ENCODE data around the gene TENT4B.

TENT4B gene

DNA sequence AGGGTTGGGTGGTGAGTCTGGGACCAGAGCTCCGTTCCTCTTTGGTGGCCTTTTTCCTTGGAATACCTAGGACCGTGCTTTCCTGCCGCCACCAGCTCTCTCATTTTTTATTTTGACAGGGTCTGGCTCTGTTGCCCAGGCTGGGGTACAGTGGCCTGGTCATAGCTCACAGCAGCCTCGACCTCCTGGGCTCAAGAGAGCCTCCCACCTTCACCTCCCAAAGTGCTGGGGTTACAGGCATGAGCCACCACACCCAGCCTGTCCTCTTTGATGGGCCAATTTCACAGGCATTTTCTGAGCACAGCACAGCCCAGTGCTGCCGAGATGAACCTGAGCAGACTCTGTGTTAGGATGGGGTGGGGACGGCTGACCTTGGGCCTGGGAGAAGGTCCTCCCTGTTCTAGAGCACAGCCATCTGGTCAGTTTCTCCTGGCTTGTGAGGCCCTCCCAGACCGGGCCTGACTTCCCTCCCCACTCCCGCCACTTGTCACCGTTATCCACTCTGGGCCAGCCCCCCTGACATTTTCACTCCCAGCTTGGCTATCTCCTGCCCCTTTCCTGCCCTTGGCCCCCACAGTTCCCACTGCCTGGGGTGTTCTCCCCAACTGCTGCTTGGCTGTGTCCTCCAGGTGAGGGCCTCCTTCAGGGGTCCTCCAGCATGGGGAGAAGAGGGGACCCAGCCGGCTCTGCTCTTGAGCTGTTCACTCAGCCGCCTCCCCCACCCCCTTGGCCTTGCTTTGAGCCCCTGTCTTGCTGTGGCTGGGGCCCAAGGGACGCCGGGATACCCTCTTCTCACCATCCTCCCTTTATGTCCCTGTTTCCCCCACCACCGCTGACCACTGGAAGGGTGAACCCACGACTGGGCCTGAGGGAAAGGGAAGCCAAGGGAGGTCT, 118.3 kb downstream of the TENT4B start:
- no peak for ATAC-seq (replicated peaks)
- peaks cover 12% of the 10 kb centered on the region for H3K36me3 Mint-ChIP-seq (ENCODE audit: insufficient read depth)
- no peaks in the 10 kb centered on the region for H3K27me3 Mint-ChIP-seq
- H3K27ac Mint-ChIP-seq, result peak overlapping the region; percentile 95 to 98
- H3K4me1 Mint-ChIP-seq (ENCODE audit: low read depth in 2 of 2), result peaks cover 83 to 84% of the 10 kb centered on the region in 2 donors
- DNase-seq, result no peak
- H3K4me3 Mint-ChIP-seq, result peak overlapping the region; percentile 90 to 96
- H3K9me3 Mint-ChIP-seq, result no peaks in the 10 kb centered on the region

DNA sequence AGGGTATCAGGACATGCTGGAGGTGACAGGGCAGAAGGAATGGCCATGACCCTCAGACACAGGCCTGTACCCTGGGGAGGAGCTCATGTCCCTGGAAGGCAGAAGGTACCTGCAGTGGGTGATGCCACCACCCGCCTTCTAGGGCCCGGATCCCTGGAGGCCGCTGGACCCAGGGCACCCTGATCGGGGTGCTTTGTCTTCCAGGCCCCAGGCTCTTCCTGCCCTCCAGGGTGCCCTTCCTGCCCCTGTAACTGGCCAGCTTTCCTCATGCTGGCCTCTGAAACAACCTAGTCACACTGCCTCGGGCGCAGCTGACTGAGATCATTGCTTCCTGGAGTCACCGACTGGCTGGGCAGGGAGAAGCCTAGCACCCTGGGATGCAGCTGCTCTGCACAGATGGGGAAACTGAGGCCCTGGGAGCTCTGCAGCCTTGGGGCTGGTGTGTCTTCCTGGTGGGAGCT, 119.0 kb downstream of the TENT4B start:
- peaks cover 10% of the 10 kb centered on the region for H3K36me3 Mint-ChIP-seq (ENCODE audit: insufficient read depth)
- peaks cover 85 to 86% of the 10 kb centered on the region in 2 donors for H3K4me1 Mint-ChIP-seq (ENCODE audit: low read depth in 2 of 2)
- DNase-seq (no peak), ATAC-seq (replicated peaks) (no peak)
- H3K27me3 Mint-ChIP-seq, result no peaks in the 10 kb centered on the region
- no peaks in the 10 kb centered on the region for H3K9me3 Mint-ChIP-seq
- H3K4me3 Mint-ChIP-seq, result peak overlapping the region; percentile 90 to 96
- peak overlapping the region; percentile 95 to 98 for H3K27ac Mint-ChIP-seq

DNA sequence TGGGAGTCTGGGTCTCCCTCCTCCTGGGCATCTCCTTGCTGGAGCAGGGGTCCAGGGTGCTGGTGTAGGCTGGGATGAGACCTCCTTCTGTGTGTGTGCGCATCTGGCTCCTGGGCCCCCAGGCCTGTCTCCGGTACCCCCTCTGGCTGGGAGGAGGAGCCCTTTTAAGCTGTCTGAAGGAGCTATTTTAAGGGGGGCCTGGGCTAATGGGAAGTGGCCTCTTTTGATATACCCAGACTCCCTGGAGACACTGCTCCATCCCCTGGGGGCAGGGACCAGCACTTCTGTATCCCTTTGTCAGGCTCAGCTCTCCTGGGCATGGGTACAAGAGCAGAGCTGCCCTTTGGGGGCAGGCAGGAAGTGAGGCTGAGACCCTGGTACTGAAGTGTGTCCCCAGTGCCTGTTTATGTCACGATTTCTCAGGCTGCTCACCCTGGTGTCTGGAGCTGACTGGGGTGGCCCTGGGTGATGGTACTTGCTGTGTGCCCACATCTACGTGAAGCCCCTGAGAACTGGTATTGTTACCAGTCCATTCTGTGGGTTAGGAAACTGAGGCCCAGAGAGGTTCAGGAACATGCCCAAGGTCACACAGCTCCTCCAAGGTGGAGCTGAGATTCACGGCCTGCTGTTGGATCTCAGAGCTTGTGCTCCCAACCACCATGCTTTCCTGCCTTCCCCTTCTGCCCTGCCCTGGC, 119.7 kb downstream of the TENT4B start:
- peak overlapping the region; percentile 90 to 96 for H3K4me3 Mint-ChIP-seq
- H3K27me3 Mint-ChIP-seq, result no peaks in the 10 kb centered on the region
- H3K9me3 Mint-ChIP-seq, result no peaks in the 10 kb centered on the region
- peaks cover 16% of the 10 kb centered on the region for H3K36me3 Mint-ChIP-seq (ENCODE audit: insufficient read depth)
- peaks cover 86 to 88% of the 10 kb centered on the region in 2 donors for H3K4me1 Mint-ChIP-seq (ENCODE audit: low read depth in 2 of 2)
- H3K27ac Mint-ChIP-seq, result peak overlapping the region; percentile 95 to 98
- ATAC-seq (replicated peaks) (no peak), DNase-seq (no peak)

DNA sequence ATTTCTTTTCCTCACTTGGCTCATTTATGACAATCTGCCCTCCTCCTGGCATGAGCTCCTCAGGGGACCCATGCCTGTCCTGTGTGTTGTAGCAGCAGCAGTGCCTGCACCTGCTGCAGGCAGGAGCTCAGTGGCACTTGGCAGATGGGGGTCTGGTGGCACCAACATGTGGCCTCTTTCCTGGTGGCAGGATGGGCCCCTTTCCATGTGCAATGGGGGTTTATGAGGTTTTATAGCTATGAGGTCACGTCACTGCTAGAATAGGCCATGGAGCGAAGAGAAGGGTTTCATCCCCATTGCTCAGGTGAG, 120.2 kb downstream of the TENT4B start:
- peak overlapping the region; percentile 95 to 98 for H3K27ac Mint-ChIP-seq
- DNase-seq, result no peak
- ATAC-seq (replicated peaks), result no peak
- H3K27me3 Mint-ChIP-seq, result no peaks in the 10 kb centered on the region
- no peaks in the 10 kb centered on the region for H3K9me3 Mint-ChIP-seq
- H3K4me3 Mint-ChIP-seq, result peak overlapping the region; percentile 90 to 96
- H3K4me1 Mint-ChIP-seq (ENCODE audit: low read depth in 2 of 2), result peaks cover 87 to 89% of the 10 kb centered on the region in 2 donors
- H3K36me3 Mint-ChIP-seq (ENCODE audit: insufficient read depth), result peaks cover 21% of the 10 kb centered on the region

DNA sequence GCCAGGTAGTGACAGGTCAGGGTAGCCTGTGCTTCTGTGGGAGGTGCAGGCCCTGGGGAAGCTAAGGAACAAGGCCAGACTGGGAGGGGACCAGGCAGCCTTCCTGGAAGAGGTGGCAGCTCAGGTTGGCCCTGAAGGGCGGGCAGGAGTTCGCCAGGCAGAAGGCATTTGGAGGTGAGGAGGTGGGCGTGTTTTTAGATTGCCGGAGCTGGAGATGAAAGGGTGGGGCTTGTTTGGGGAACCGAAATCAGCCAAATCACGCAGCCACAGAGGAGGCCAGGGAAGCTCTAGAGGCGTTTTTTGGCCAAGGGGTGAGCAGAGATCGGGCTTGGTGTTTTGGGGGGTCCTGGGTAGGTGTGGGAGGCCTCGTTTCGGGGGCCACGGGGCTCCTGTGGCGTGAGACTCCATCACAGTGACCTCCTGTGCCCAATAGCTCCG, 120.8 kb downstream of the TENT4B start:
- peak; percentile 35 for ATAC-seq (replicated peaks)
- Mint-ChIP-seq H3K36me3 (ENCODE audit: insufficient read depth) (peaks cover 23% of the 10 kb centered on the region), H3K4me3 (peak overlapping the region; percentile 90 to 96), H3K27me3 (no peaks in the 10 kb centered on the region), H3K9me3 (no peaks in the 10 kb centered on the region), H3K27ac (peak overlapping the region; percentile 95 to 98), H3K4me1 (ENCODE audit: low read depth in 2 of 2) (peaks cover 87 to 89% of the 10 kb centered on the region in 2 donors)
- peak in 2 of 3 experiments; percentile 14 to 20 for DNase-seq

DNA sequence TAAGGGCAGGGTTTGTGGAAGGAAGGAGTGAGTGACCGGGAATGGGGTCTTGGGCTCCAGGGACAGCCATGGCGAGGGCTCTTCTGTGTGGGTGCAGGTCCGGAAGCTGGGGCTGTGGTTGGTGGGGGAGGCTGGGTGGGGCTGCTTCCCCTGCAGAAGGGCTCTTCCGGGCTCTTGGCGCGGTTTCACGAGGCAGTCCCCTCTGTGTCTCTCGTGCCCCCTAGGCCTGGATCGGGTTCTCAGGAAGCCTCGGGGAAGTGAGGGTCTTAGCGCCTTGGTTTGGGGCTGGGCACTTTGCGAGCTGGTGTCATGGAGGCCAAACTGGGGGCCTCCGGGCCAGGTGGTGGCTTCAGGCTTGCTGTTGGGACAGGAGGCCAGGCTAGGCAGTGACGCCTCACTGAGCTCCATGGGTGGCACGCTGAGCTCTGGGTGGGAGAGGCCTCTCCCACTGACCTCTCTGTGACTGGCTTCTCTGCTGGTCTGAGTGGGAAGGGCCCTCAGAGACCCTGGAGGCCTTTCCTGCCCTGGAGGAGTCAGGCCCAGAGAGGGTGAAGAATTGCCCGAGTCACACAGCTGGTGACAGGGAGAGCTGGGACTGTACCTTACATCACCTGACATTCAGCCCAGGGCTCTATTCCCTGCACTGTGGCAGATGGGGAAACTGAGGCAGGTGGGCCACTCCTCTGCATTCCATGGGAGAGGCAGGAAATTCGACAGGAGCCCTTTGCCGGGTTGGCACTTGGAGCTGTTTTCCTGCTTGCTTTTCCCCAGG, 121.4 kb downstream of the TENT4B start:
- ATAC-seq (replicated peaks), result peak; percentile 75
- H3K36me3 Mint-ChIP-seq (ENCODE audit: insufficient read depth), result peaks cover 25% of the 10 kb centered on the region
- H3K4me1 Mint-ChIP-seq (ENCODE audit: low read depth in 2 of 2), result peaks cover 87 to 89% of the 10 kb centered on the region in 2 donors
- peak overlapping the region; percentile 90 to 96 for H3K4me3 Mint-ChIP-seq
- no peaks in the 10 kb centered on the region for H3K27me3 Mint-ChIP-seq
- no peaks in the 10 kb centered on the region for H3K9me3 Mint-ChIP-seq
- DNase-seq, result peak; percentile 37 to 51 (median 38)
- peak overlapping the region; percentile 95 to 98 for H3K27ac Mint-ChIP-seq

DNA sequence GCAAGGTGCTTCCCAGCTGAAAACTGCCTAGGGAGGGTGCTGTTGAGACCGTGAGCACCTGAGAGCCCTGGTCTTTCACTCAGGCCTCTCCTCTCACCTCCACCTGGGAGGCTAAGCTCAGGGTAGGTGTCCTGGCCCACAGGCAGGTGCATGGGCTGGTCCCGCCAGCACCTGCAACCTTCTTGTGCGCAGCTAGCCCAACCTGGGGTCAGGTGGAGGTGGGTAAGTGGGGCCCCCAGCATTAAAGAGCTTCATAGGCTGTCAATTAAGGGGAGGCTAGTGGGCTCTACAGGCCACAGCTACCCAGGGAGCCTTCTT, 122.0 kb downstream of the TENT4B start:
- H3K4me1 Mint-ChIP-seq (ENCODE audit: low read depth in 2 of 2), result peaks cover 87 to 89% of the 10 kb centered on the region in 2 donors
- peak overlapping the region; percentile 90 to 96 for H3K4me3 Mint-ChIP-seq
- H3K36me3 Mint-ChIP-seq (ENCODE audit: insufficient read depth), result peaks cover 25% of the 10 kb centered on the region

DNA sequence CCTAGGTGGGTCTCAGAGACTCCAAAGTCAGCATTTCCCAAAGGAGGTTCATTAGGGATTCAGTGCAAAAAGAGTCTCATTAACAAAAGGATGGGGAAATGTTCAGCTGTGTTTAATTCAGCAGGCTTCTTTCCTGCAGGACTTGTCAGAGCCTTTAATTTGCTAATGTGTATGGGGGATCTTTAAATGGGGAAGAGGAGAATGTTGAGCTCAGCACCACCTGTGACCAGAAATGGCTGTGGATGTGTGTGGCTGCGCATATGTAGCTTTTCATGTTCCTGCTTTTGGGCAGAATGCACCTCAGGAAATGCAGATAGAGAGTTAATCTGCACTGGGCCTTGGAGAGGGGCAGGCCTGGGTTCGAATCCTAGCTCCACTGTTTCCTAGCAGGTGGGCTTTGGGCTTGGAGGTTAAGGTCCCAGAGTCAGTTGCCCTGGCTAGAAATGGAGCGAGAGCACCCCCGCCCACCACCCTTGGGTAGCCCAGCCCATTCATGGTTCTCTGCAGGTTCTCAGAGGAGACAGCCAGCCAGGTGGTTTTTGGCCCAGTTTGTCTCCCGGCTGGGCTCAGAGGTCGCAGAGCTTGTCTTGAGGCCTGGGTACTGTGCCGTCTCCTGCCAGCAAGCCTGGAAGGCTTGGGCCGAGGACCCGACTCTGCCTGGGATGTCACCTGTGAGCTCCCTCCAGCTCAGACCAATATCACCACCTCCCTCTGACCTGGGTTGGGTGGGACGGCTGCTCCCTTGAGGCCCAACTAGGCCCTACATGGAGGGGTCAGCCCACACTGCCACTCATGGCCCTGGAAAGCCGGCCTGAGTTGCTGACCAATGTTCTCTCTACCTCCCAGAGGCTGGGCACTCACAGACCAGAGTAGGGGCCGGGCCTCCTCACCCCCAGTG, 122.6 kb downstream of the TENT4B start:
- DNase-seq (no peak), ATAC-seq (replicated peaks) (no peak)
- H3K36me3 Mint-ChIP-seq (ENCODE audit: insufficient read depth), result peaks cover 25% of the 10 kb centered on the region
- H3K9me3 Mint-ChIP-seq, result no peaks in the 10 kb centered on the region
- no peaks in the 10 kb centered on the region for H3K27me3 Mint-ChIP-seq
- H3K4me3 Mint-ChIP-seq, result peak overlapping the region; percentile 90 to 96
- H3K4me1 Mint-ChIP-seq (ENCODE audit: low read depth in 2 of 2), result peaks cover 89% of the 10 kb centered on the region in 2 donors
- peak overlapping the region; percentile 95 to 98 for H3K27ac Mint-ChIP-seq

More for the DNA sequence above, 122.0 kb downstream of the TENT4B start:
- DNase-seq (no peak), ATAC-seq (replicated peaks) (no peak)
- peak overlapping the region; percentile 95 to 98 for H3K27ac Mint-ChIP-seq
- no peaks in the 10 kb centered on the region for H3K27me3 Mint-ChIP-seq
- no peaks in the 10 kb centered on the region for H3K9me3 Mint-ChIP-seq

DNA sequence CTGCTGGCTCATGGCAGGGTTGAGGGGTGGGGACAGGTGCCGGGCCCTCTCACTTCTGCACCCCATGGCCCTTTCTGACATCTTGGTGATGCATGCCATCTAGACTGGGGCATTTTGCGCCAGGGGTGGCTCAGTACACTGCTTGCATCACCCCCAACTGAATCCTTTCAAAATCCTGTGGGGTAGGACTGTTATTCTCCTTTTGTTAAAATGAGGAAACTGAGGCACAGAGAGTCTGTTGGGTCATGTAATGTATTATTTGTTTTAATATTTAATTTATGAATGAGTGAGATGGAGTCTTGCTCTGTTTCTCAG, 123.2 kb downstream of the TENT4B start:
- Mint-ChIP-seq H3K4me3 (peak overlapping the region; percentile 90 to 96), H3K36me3 (ENCODE audit: insufficient read depth) (peaks cover 25% of the 10 kb centered on the region)

DNA sequence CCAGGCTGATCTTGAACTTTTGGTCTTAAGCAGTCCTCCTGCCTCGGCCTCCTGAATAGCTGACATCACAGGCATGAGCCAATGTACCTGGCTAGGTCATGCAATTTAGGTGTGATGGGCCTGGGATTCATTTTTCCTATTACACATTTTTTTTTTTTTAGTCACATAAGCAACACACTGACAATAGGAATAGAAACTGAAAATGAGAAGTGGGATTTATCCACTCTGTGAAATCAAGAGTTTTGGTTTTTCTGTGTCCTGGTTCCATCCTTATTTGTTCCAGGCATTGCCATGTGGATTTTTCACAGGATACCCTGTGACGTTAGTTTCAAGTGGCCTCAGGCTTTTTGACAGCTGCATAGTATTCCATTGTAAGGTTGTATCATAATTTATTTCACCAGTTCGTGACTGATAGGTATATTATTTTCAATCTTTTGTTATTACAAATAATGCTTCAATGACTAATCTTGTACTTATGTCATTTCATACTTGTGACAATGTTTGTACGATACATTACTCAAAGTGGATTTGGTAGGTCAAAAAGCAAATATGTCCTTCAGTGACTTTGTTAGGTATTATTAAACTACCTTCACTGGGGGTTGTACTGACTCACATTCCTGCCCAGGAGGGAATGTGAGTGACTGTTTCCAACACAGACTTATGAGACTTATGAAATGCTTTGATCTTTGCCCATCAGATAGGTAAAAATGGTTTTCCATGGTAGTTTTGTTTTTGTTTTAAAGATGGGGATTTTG, 123.9 kb downstream of the TENT4B start:
- H3K4me3 Mint-ChIP-seq, result peak overlapping the region; percentile 87 to 92
- peaks cover 26% of the 10 kb centered on the region for H3K36me3 Mint-ChIP-seq (ENCODE audit: insufficient read depth)
- H3K27ac Mint-ChIP-seq, result peak overlapping the region; percentile 51 to 89
- ATAC-seq (replicated peaks), result no peak
- peaks cover 80 to 88% of the 10 kb centered on the region in 2 donors for H3K4me1 Mint-ChIP-seq (ENCODE audit: low read depth in 2 of 2)
- H3K9me3 Mint-ChIP-seq, result no peaks in the 10 kb centered on the region
- no peak for DNase-seq
- H3K27me3 Mint-ChIP-seq, result no peaks in the 10 kb centered on the region

More for the DNA sequence above, 123.2 kb downstream of the TENT4B start:
- no peak for DNase-seq
- H3K27ac Mint-ChIP-seq, result peak overlapping the region; percentile 95 to 98
- H3K27me3 Mint-ChIP-seq, result no peaks in the 10 kb centered on the region
- H3K9me3 Mint-ChIP-seq, result no peaks in the 10 kb centered on the region
- no peak for ATAC-seq (replicated peaks)
- peaks cover 86 to 88% of the 10 kb centered on the region in 2 donors for H3K4me1 Mint-ChIP-seq (ENCODE audit: low read depth in 2 of 2)

DNA sequence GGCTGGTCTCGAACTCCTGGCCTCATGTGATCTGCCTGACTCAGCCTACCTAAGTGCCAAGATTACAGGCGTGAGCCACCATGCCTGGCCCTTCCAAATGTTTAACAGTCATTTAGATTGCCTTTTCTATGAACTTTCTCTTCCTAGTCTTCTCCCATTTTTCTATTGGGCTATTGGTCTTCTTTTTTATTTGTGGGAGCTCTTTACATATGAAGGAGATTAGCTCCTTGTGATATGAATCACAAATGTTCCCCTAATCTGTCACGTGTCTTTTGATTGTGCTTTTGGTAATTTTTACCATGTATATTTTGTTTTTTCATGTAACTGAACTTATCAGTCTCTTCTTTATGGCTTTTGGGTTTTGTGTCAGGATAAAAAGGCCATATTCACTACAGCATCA, 125.1 kb downstream of the TENT4B start:
- peaks cover 26% of the 10 kb centered on the region for H3K36me3 Mint-ChIP-seq (ENCODE audit: insufficient read depth)
- ATAC-seq (replicated peaks), result no peak
- H3K9me3 Mint-ChIP-seq, result no peaks in the 10 kb centered on the region
- no peak for DNase-seq
- peak overlapping the region; percentile 87 to 92 for H3K4me3 Mint-ChIP-seq
- peaks cover 80 to 88% of the 10 kb centered on the region in 2 donors for H3K4me1 Mint-ChIP-seq (ENCODE audit: low read depth in 2 of 2)
- H3K27me3 Mint-ChIP-seq, result no peaks in the 10 kb centered on the region
- peak overlapping the region; percentile 51 to 89 for H3K27ac Mint-ChIP-seq

DNA sequence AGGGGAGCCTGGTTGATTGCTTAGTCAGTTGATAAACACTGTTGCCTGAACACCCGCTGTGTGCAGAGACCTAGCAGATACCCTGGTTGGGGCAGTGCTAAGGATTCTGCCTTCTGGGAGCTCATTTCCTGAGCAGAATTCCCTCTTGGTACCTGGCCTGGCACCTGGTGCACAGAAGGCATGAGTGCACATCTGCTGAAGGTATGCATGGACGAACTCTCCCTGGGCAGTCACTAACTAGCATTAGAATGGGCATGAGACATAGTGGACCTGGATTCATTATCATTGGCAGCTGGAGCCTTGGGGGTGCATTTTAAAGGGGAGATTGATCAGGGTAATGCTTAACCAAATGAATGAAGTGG, 126.4 kb downstream of the TENT4B start:
- peak overlapping the region; percentile 87 to 92 for H3K4me3 Mint-ChIP-seq
- ATAC-seq (replicated peaks), result no peak
- peak overlapping the region; percentile 51 to 89 for H3K27ac Mint-ChIP-seq

More for the DNA sequence above, 126.4 kb downstream of the TENT4B start:
- Mint-ChIP-seq H3K36me3 (ENCODE audit: insufficient read depth) (peaks cover 29% of the 10 kb centered on the region), H3K4me1 (ENCODE audit: low read depth in 2 of 2) (peaks cover 81 to 88% of the 10 kb centered on the region in 2 donors), H3K9me3 (no peaks in the 10 kb centered on the region), H3K27me3 (no peaks in the 10 kb centered on the region)
- DNase-seq, result no peak
